HG03066 (cell line): ENCODE measurements around the gene OR2AG1.

Experiments
- ATAC-seq: cut with Tn5 transposase; IDR thresholded peaks from one replicate; pipeline ENCODE4 v1.9.1; 2021; ENCODE audit warnings: low read depth; ENCODE audit not compliant: unreplicated experiment

Gene OR2AG1, protein sequence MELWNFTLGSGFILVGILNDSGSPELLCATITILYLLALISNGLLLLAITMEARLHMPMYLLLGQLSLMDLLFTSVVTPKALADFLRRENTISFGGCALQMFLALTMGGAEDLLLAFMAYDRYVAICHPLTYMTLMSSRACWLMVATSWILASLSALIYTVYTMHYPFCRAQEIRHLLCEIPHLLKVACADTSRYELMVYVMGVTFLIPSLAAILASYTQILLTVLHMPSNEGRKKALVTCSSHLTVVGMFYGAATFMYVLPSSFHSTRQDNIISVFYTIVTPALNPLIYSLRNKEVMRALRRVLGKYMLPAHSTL

GRCh38 chr11:6782720-6783119, at the start of gene OR2AG1:
OR2AG1 (plus strand) TSS chr11:6783020; CDS start chr11:6785038, 2,018 bp downstream.
- no peak for ATAC-seq

DNA sequence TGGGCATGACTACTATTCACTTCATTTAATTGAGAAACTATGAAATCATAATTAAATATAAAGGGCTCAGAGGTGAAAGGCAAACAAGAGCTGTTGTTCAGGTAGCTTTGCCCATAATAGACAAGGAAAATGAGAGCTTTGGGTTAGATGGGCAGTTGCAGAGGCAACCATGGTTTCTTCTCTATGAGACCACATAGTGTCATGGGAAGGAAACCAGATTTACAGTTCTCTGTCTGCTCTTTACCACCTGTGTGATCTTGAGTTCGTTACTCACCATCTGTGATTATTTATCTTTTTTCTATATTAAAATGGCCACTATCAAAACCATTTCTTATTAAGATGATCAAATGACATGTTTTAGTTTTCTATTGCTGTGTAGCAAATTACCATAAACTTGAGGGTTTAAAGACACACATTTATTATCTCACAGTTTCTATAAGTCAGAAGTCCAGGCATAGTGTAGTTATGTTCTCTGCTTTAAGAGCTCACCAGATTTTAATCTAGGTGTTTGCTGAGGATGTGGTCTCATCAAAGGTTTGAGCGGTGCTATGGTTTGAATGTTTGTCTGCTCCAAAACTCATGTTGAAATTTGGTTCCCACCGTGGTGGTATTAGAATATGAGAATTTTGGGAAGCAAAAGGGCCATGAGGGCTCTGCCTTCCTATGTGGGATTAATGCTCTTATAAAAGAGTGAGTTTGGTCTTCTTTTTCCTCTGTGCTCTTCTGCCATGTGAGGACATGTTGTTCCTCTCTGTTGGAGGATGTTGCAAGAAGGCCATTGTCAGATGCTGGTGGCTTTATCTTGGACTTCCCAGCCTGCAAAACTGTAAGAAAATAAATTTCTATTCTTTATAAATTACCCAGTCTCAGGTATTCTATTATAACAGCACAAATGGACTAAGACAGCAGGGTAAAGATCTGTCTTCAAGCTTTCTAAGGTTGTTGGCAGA, 49.2 kb upstream of the OR2AG1 start:
- no peak for ATAC-seq

DNA sequence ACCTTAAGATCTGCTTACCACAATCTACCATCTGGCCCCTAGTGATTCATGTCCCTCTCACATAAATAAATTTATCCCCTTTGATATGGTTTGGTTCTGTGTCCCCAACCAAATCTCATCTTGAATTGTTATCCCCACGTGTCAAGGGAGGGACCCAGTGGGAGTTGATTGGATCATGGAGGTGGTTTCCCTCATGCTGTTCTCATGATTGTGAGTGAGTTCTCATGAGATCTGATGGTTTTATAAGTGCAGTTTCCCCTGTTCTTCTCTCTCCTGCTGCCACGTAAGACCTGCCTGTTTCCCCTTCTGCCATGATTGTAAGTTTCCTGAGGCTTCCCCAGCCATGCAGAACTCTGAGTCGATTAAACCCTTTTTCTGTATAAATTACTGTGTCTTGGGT, 48.2 kb upstream of the OR2AG1 start:
- ATAC-seq: no peak

- ATAC-seq: no peak
Observed at GRCh38 chr11:6735306-6735705, 47.5 kb upstream of the OR2AG1 start.

DNA sequence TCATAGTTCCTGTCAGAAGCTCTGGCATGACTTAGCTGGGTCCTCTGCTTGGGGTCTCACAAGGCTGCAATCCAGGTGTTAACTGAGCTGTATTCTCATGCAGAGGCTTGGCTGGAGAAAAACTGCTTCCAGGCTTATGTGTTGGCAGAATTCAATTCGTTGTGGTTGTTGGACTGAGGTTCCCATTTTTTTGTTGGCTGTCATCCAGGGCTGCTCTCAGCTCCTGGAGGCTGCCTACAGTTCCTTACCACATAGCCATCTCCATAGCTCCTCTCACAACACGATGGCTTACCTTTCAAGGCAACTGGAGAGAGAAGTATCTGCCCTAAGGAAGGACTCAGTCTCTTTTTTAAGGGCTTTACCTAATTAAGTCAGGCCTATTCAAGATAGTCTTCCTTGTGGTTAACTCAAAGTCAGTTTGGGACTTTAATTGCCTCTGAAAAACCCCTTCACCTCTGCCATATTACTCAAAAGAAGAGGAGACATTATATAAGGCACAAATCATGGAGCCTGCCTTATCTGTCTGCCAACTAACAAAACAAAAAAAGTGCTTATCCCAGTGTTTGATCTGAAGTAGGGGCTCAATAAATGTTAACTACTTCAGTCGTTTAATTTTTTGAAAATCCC, 46.2 kb upstream of the OR2AG1 start:
- no peak for ATAC-seq

DNA sequence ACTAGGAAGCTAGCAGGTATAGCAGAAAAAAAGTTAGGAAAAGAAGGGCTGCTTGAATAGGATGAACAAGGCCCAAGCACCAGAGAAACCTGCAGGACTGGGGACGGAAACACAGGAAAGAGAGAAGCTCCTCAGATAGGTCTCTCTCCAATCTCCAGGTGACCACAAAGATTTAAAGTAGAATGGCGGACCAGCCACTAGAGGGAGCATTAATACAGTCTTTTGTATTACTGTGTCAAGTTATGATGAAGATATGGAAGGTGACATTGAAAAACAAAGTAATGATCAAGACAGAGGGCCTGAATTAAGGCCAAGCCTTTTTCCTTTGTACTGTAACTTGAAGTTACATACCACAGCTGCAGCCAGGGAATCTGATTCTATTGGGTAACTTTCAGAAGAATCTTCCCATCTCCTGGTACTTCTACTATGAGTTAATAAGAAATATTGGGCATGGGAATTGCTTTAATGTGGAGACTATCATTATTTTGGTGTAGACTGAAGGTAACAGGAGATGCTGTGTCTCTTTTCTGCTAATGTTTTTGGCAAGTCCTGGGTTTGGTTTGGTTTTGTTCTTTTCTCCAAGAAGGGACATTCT, 44.9 kb upstream of the OR2AG1 start:
- ATAC-seq: peak; percentile 82

DNA sequence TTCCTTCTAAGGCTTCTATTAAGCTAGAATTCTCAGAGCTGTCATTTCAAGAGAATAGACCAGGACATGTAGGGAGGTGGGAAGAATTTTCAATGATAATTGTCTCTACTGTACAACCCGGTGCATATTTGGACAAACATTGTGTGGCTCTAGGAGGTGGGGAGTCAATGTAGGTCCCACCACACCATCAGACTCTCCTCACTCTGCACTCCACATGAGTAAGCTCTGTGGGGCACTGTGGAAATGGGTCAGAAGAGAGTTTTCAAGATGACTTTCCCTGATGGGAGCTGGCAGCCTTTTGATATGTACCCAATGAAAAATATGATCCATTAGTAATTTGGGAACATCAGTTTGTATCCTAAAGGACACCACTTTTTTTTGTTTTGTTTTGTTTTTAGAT, 44.2 kb upstream of the OR2AG1 start:
- no peak for ATAC-seq

GRCh38 chr11:6742260-6742659, 40.6 kb upstream of the OR2AG1 start:
- no peak for ATAC-seq

- ATAC-seq: no peak
Observed at GRCh38 chr11:6745018-6745417, 37.8 kb upstream of the OR2AG1 start.

GRCh38 chr11:6745465-6746015, 37.3 kb upstream of the OR2AG1 start:
- peak; percentile 49 for ATAC-seq

GRCh38 chr11:6746086-6746618, 36.7 kb upstream of the OR2AG1 start:
- ATAC-seq: peak; percentile 86

DNA sequence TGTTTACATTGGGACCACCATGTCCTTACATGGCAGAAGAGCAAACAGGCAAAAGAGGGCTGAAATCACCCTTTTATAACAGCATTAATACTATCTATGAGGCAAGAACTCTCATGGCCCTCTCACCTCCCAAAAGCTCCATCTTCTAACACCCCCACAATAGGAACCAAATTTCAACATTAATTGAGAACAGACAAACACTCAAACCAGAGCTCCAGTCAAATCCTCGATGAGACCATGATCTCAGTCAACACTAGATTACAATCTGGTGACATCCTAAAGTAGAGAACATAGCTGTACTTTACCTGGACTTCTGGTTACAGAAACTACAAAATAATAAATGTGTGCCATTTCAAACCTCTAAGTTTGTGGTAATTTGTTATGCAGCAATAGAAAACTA, 36.2 kb upstream of the OR2AG1 start:
- peak; percentile 12 for ATAC-seq

- no peak for ATAC-seq
Observed at GRCh38 chr11:6747097-6747668, 35.6 kb upstream of the OR2AG1 start.

DNA sequence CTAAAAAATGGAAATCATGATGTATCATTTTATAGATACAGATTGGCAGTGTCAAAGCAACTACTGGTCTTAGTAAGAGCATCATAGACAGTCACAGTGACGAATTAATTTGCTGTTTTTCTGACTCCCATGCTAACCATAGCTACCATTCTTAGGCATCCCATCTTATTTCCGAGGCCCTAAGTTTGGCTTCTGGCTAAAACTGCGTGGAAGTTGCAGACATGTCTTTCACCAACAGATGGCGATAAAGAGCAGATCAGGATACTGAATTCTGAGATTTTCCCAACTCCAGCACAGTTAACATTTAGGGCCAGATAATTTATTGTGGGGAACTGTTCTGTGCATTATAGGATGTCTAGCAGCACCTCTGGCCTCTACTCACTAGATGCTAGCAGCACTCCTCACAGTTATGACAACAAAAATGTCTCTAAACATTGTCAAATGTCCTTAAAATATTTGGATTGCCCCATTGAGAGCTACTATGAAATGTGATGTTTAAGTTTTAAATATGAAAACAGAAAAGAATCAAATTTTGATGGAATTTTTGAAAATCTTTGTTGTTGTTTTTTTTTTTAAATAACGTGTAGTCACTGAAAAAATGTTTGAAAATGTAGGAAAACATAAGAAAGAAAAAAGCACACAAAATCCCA, 27.4 kb upstream of the OR2AG1 start:
- no peak for ATAC-seq

DNA sequence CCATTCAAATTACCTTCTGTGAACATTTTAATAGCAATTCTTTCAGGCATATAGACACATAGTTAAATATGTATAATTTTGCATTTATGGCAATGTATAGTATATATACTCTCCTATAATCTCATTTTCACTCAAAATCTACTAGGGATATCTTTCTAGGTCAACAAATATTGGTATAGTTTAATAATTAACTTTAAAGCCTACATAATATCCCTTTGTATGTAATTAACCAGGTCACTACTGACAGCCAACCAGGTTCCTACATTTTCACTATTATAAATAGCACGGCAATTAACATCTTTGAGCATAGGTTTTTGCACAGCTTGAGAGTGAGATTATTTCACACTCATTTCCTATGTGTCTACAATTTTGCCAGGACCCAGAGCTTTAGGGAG, 26.9 kb upstream of the OR2AG1 start:
- no peak for ATAC-seq

DNA sequence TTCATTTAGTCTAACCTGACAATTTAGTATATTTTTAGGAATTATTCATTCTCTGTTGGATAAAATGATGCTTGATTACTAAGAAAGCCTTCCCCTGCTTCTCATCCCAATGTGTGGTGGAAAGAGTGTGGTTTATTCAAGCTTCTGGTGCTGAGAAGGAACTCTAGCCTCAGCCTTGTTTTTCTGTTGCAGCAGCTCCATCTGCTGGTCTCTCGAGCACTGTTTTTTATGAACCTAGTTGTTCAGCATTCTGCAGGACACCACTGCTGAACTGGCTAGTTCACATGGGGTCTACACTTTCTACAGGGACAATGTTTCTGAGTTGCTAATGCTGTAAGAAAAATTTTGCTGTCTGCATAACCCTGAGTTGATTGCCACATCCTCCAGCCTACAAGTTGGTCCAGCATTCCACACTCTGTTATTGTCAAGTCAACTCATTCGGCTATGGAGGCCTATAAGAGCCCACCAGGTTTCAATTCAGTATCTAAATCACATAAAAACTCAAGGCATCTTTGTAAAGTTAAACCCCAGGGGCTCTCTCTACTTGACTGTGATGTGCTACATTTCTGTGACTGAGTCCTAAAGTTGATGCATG, 25.4 kb upstream of the OR2AG1 start:
- no peak for ATAC-seq

DNA sequence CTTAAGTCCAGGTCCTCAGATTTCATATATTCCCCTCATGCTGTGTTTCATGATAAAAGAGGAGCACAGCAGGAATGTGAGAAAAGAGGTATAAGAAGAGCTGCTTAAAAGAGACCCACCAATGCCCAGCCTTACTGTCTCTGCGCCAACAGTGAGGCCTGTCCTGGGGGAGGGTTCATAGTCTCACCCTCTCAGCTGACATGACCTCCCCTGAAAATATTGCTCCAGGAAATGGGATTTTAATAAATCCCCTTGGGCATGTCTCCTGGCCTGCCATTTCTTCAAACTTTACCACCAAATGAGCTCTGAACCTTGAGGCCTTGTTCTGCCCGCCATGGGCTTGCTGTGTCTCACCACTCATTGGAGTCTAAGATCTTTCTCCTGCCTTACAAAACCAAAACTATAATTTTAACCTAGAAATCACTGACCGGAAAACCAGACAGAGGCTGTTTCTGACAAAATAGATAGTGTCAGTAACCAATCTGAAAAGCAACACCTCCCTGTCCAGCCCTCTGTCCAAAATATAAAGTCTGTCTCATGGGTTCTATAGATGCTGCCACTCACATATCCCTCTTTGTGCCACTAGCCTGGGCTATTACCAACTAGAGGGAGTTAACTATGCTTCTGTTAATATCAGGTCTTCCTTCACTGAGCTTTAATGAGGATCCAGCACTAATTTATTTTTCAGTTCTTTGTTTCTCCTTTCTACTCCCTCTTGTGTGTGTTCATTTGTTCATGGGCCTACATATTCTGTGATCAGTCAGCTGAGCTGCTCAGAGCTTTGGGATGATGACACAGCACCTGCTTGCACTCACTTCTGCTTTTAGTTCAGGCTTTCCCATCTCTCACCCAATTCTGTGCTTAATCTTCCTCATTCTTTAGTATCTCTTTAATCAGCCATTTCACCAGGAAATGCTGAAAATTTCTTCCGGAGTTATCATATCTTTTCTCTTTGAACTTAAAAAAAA, 10.6 kb upstream of the OR2AG1 start, which contains the start of gene OR2AG2:
Gene OR2AG2 (minus strand): TSS at position 51 of the 968 bp plus-strand sequence. CDS start 3,019 bp downstream, outside the sequence.
- ATAC-seq: peak; percentile 87

DNA sequence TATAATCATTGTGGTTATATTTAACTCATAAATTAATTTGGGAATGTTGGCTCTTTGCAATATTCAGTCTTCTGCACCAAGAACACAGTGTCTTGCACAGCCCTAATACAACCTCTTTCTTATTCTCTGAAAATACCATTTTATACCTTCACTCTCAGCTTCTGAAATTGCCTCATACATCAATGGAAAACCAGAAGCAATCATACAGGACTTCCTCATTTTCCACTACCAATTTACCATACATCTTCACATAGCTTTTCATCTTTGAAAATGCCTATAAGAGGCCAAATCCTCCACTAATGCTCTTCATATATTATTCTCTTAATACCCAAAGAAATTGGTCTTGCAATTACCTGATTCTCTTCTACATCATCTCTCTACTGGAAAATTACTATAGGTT, 4.3 kb upstream of the OR2AG1 start:
- ATAC-seq: no peak
